Measurements from ENCODE around the gene SREBF1. TPM values are rescaled to one million over a fixed set of nuclear protein-coding genes. Genes with fewer than 3 reads are reported as not detected.

The SREBF1 gene
- total and polyA plus RNA-seq, 2 of the 4 experiments (the other 2 are of a cell fraction), result 3.4 to 20.4 TPM

DNA sequence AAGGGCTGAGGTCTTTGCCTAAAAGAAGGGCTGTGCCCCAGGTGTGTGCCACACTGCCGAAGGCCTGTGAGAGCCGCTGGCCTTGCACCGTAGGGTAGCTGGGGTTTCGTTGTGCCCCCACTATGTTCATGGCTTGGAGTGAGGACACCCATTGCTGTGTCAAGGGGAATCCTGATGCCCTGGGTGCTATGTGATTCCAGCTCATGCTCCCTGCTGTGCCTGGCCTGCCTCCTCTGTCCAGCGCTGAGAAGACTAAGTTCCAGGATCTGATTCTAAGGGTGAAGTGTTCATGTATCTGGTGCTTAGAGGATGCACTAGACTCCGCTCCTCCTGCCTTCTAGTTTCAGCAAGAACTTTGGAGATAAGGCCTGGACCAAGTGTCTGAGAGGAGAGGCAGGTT is 47.4 kb downstream of the SREBF1 start:
- no peak overlapping the region for H2AK5ac ChIP-seq (ENCODE audit: low read depth, low read length)
- no peak overlapping the region for H4K5ac ChIP-seq (ENCODE audit: low read depth, low read length)
- ATAC-seq (ENCODE audit: low read depth), result no peak
- no peak overlapping the region for H4K91ac ChIP-seq (ENCODE audit: insufficient read depth, low read depth, low read length)
- H3K9me3 ChIP-seq (ENCODE audit: control insufficient read depth, insufficient read depth, low read length), result no peaks in the 10 kb centered on the region
- H3K9ac ChIP-seq (ENCODE audit: low read depth, low read length), result no peak overlapping the region
- H4K20me1 ChIP-seq (ENCODE audit: insufficient read depth, low read length), result peaks cover 97% of the 10 kb centered on the region
- ChIA-PET POLR2A (ENCODE audit: unreplicated experiment) (no interaction called here), CTCF (no interaction called here)
- H3K18ac ChIP-seq (ENCODE audit: low read depth, low read length), result no peak overlapping the region
- no peak overlapping the region for H2AK9ac ChIP-seq (replicated peaks; ENCODE audit: low read depth, low read length, poor library complexity)
- peaks cover 20 to 98% of the 10 kb centered on the region in 2 experiments for H3K79me1 ChIP-seq (ENCODE audit: low read depth in 1 of 2, low read length in 2 of 2)
- no peak overlapping the region for H3K4me2 ChIP-seq (ENCODE audit: low read depth, low read length)
- no peak overlapping the region; the same call in 1 of the 2 replicates for H3K23ac ChIP-seq (ENCODE audit: low read depth, low read length)
- dilution Hi-C loops (cut with HindIII; ENCODE audit: low sequenced_read_pairs, unreplicated experiment) (no loop called here), in situ Hi-C loops (cut with MboI; ENCODE audit: low sequenced_read_pairs) (no loop called here), intact Hi-C loops (cut with micrococcal nuclease) (loop anchor here (10.0 kb wide), 1 partner anchor 105 kb away; the partner anchor contains the start of gene RAI1)
- H3K14ac ChIP-seq (replicated peaks; ENCODE audit: low read depth, low read length), result no peak overlapping the region
- H2BK15ac ChIP-seq (ENCODE audit: low read depth, low read length), result no peak overlapping the region
- H3K27ac ChIP-seq (ENCODE audit: insufficient read depth, low read length), result no peak overlapping the region
- no peak overlapping the region for H3K4me3 ChIP-seq (ENCODE audit: insufficient read depth, low read depth, low read length)
- no peaks in the 10 kb centered on the region for H3K27me3 ChIP-seq (ENCODE audit: control insufficient read depth, insufficient read depth, low read length)
- no peak overlapping the region for H2BK5ac ChIP-seq (ENCODE audit: low read depth, low read length, poor library complexity, severe bottlenecking)
- H3K9me1 ChIP-seq (ENCODE audit: insufficient read depth, low read length), result peaks cover 10% of the 10 kb centered on the region; the same call in 1 of the 2 replicates
- H3K36me3 ChIP-seq (ENCODE audit: control insufficient read depth, insufficient read depth, low read length), result peaks cover 11% of the 10 kb centered on the region
- H2AFZ ChIP-seq (replicated peaks; ENCODE audit: low read length, poor library complexity), result no peak overlapping the region
- no peak overlapping the region for H4K8ac ChIP-seq (ENCODE audit: low read depth in 2 of 2, low read length in 2 of 2)
- DNase-seq, result no peak
- no peak overlapping the region for H3K56ac ChIP-seq (ENCODE audit: extremely low read depth, insufficient read depth, low read length)
- no peak overlapping the region for H2BK20ac ChIP-seq (ENCODE audit: low read depth, low read length)
- no peak overlapping the region for H3K4ac ChIP-seq (ENCODE audit: low read depth, low read length)
- peaks cover 22% of the 10 kb centered on the region; the same call in 1 of the 2 replicates for H3K4me1 ChIP-seq (ENCODE audit: control insufficient read depth, insufficient read depth, low read length)
- no peak overlapping the region for H2BK120ac ChIP-seq (ENCODE audit: low read depth, low read length)
- no peak for TF ChIP-seq RCOR1 (IDR thresholded peaks at IDR 0.05; ENCODE audit: insufficient replicate concordance, low read length)
- no peak for TF ChIP-seq SMC3 (IDR thresholded peaks at IDR 0.05; ENCODE audit: low read depth, low read length)
- no peak for TF ChIP-seq USF2 (IDR thresholded peaks at IDR 0.05; ENCODE audit: low read depth, low read length)
- TF ChIP-seq CTCF (conservative IDR thresholded peaks at IDR 0.05; ENCODE audit: low read depth, low read length), result no peak
- no peak for TF ChIP-seq NFE2L2 (IDR thresholded peaks at IDR 0.05; ENCODE audit: low read depth, low read length)
- no peak for TF ChIP-seq ELK1 (IDR thresholded peaks at IDR 0.05; ENCODE audit: borderline replicate concordance, low read depth, low read length)
- no peak for TF ChIP-seq MAZ (IDR thresholded peaks at IDR 0.05; ENCODE audit: borderline replicate concordance, low read depth, low read length)
- no peak for TF ChIP-seq MXI1 (IDR thresholded peaks at IDR 0.05; ENCODE audit: borderline replicate concordance, low read depth, low read length)
- no peak for TF ChIP-seq CEBPB (IDR thresholded peaks at IDR 0.05; ENCODE audit: low read depth, low read length)
- TF ChIP-seq MAFK (IDR thresholded peaks at IDR 0.05; ENCODE audit: low read depth, low read length), result no peak
- TF ChIP-seq RFX5 (IDR thresholded peaks at IDR 0.05; ENCODE audit: low read depth, low read length), result no peak
- no TSS peak for BruUV-seq (replicated peaks)
- no CpG with 5 or more reads among the region's 6 CpGs for WGBS, 2 experiments (ENCODE audit: extremely low coverage in 2 of 2, insufficient read length in 1 of 2)

Data from IMR-90 (cell line).